HG03066 (cell line): ENCODE measurements around the gene POM121L2.
"Not testable (repeated sequence)": the region's sequence is repeated elsewhere in the genome, so short reads cannot be mapped to it uniquely, and the experiment has no call there.

Experiments used
- ATAC-seq: cut with Tn5 transposase; IDR thresholded peaks from one replicate; pipeline ENCODE4 v1.9.1; 2021; ENCODE audit warnings: low read depth; ENCODE audit not compliant: unreplicated experiment

POM121L2 gene

GRCh38 chr6:27294409-27294808 is 17.7 kb downstream of the POM121L2 start:
- no peak for ATAC-seq

GRCh38 chr6:27293436-27294098 is 18.5 kb downstream of the POM121L2 start:
- no peak for ATAC-seq

- no peak for ATAC-seq
These were observed 21.2 kb downstream of the POM121L2 start for GRCh38 chr6:27290850-27291208.

- no peak for ATAC-seq
These were observed 21.8 kb downstream of the POM121L2 start for GRCh38 chr6:27290065-27290849.

- ATAC-seq, result no peak
These were observed 23.7 kb downstream of the POM121L2 start for GRCh38 chr6:27288136-27289044.

GRCh38 chr6:27287751-27288135 is 24.3 kb downstream of the POM121L2 start:
- ATAC-seq, result no peak

DNA sequence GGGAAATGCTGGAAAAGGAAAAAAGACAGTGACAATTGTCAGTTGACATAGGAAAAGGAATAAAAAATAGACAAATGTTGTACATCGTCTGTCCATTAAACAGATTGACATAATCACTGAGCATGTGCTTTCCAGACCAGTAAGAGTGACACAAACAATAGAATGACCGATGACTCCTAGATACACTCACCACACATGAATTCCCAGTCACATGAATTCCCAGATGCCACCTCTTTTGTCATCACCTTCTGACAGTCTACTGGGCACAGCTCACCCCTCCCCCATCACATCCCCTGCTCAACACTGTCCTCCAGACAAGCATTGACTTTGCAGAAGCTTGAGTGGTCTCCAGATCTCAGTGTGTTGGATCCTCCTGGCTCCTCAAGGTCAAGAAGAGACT is 25.9 kb downstream of the POM121L2 start:
- no peak for ATAC-seq

DNA sequence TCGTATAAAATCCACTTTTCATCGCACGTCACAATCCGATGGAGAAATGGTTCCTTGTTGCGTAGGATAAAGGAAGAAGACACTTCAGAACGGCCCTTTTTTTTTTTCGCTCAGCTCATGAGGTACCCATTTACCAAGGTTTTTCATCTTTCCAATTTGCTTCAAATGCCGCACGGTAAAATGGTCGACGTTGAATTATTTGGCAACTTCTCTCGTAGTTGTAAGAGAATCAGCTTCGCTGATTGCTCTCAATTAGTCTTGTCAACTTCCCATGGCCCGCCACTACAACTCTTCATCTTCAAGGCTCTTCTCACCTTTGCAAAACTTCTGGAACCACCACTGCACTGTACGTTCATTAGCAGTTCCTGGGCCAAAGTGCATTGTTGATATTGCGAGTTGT is 28.8 kb downstream of the POM121L2 start:
- ATAC-seq, result no peak

DNA sequence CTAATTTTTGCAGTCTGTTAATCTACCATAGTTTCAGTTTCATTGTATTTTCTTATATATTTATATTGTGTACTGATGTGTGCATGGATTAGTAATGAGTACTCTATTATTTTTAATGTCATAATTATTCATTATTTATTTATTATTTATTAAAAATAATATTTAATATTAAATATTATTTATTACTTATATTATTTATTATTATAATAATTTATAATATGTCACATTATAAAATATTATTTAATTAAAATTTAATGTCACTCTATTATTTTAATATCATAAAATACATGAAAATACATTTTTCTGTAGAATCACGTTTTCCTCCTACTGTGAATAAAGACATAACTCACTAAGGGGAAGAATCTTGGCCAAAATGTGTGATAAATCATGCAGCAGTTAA is 30.5 kb downstream of the POM121L2 start:
- no peak for ATAC-seq

DNA sequence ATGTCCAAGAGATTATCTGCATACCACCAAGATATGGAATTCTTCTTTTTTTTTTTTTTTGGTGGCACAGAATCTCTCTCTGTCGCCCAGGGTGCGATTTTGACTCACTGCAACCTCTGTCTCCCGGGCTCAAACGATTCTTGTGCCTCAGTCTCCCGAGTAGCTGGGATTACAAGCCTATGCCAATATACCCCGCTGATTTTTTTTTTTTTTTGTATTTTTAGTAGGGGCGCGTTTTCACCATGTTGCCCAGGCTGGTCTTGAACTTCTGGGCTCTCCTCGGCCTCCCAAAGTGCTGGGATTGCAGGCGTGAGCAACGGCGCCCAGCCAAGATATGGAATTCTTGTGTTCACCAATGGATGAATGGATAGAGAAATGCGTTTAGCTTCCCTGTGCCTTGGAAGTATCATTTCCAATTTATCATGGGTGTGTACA is 31.0 kb downstream of the POM121L2 start:
- no peak for ATAC-seq

GRCh38 chr6:27280540-27281000 is 31.5 kb downstream of the POM121L2 start:
- no peak for ATAC-seq

GRCh38 chr6:27280064-27280539 is 32.0 kb downstream of the POM121L2 start:
- no peak for ATAC-seq

- no peak for ATAC-seq
These were observed 32.5 kb downstream of the POM121L2 start for GRCh38 chr6:27279513-27280063.

DNA sequence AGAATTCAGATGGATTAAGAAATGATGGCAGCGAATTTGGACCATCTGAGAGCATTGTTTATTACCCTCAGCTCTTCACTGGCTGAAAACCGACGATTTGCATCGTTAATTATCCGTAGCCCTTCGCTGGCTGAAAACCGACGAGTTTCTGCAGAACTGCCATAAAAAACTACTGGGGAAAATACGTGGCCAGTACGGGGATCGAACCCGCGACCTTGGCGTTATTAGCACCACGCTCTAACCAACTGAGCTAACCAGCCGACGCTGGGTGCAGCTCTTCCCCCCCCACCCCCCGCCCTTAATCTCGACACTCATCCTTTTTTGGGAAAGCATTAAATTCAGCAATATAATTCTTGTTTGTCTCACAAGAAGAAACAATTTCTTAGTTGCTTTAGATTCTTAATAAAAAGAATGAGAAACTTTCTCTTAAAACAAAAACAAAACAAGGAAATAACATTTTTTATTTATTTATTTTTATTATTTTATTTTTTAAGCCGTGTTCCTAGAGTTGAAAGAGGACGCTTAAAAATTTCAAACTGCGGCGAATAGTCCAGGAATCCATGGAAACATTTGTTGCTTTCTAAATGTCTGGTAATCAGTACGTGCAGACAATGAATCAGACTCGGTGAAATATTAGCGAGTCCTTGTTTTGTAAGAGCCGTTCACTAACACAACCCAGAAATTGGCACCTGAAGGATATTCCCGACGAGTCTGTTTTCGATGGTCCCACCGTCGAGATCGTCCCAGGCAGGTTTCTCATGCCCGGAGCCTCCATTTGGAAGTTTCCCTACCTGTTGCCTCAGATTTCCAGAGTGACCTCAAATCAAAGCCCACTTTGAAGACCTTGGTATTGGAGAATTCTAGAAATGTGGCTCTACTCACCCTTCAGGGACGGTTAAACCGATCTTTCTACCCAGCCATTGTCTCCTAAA is 36.8 kb downstream of the POM121L2 start:
- ATAC-seq, result no peak

DNA sequence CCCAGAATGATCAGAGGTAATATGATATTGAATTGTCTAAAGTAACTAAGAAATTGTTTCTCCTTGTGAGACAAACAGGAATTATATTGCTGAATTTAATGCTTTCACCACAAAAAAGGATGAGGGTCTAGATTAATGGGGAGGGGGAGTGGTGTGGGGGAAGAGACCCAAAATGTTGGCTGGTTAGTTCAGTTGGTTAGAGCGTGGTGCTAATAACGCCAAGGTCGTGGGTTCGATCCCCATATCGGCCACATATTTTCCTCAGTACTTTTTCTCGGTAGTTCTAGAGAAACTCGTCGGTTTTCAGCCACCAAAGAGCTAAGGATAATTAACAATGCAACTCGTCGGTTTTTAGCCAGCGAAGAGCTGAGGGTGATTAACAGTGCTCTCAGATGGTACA is 38.3 kb downstream of the POM121L2 start:
- no peak for ATAC-seq

DNA sequence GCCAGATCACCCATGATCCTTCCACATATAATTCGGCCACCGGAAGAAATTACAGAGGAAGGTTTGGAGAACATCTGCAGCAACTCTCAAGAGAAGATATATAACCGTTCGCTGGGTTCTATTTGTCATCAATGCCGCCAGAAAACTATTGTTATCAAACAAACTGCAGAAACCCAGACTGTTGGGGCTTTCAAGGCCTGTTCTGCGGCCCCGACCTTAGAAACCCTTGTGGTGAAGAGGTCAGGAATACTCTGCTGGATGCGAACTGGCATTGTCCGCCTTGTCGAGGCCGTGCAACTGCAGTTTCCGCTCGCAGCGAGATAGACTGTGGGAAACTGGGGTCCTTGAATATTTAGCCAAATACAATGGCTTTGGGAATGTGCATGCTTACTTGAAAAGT is 43.3 kb downstream of the POM121L2 start:
- no peak for ATAC-seq

GRCh38 chr6:27267857-27268434 is 44.1 kb downstream of the POM121L2 start:
- no peak for ATAC-seq

GRCh38 chr6:27267003-27267402 is 45.1 kb downstream of the POM121L2 start:
- not testable (repeated sequence) for ATAC-seq

DNA sequence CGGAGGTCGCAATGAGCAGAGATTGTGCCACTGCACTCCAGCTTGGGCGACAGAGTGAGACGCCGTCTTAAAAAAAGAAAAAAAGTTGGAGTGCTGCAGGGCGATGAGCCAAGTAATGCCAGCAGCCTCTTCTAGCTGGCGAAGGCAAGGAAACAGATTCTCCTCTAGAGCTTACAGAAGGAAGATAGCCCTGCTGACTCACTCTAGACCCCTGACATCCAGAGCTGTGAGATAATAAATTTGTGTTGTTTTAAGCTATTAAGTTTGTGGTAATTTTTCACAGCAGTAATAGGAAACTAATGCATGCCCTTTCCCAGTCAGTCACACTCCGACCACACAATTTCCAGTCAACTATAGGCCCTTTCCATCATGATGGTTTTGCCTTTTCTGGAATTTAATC is 48.2 kb downstream of the POM121L2 start:
- ATAC-seq, result no peak
